ENCODE results near the gene IGSF9B.

DNA sequence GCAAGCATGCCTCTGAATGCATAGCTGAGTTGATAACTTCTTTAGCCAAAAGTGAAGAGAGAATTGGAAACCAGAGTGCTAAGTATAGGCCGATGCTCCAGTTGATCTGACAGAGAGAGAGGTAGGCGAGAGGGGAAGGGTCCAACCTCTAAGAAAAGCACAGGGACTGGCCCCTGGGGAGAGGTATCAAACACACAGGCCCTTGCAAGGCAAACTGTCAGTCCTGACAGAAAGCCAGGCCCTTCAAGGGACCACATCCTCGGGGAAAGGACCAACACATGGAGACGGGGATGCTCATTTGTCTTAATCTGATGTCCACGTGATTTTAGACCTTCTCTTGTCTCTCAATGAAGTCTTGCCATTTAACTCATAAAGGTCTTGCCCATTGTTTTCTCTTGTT is 67.6 kb downstream of the IGSF9B start:
- TF ChIP-seq POLR2A (IDR thresholded peaks at IDR 0.05) = no peak
- TF ChIP-seq, protein P1, sequence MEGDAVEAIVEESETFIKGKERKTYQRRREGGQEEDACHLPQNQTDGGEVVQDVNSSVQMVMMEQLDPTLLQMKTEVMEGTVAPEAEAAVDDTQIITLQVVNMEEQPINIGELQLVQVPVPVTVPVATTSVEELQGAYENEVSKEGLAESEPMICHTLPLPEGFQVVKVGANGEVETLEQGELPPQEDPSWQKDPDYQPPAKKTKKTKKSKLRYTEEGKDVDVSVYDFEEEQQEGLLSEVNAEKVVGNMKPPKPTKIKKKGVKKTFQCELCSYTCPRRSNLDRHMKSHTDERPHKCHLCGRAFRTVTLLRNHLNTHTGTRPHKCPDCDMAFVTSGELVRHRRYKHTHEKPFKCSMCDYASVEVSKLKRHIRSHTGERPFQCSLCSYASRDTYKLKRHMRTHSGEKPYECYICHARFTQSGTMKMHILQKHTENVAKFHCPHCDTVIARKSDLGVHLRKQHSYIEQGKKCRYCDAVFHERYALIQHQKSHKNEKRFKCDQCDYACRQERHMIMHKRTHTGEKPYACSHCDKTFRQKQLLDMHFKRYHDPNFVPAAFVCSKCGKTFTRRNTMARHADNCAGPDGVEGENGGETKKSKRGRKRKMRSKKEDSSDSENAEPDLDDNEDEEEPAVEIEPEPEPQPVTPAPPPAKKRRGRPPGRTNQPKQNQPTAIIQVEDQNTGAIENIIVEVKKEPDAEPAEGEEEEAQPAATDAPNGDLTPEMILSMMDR (IDR thresholded peaks at IDR 0.05) = no peak

All from gastroesophageal sphincter (tissue), 3 donors.